Stimulated activated memory B cell treated with anti-CD40 and anti-IgM and Interleukin-4, amounts not matched to agents 10 μg/mL and 1 μg/mL and 100 μg/mL, for 72 hours (primary cell): ENCODE results near the gene ITGA2B.

Source experiments
- ATAC-seq: fragments of 150-1000 bp; cut with Tn5 transposase; 2 replicates; pipeline ENCODE4 v1.10.0; 2021
- H3K27ac Mint-ChIP-seq: one replicate; pipeline ENCODE4 v1.8.0; 2022; ENCODE audit warnings: mild to moderate bottlenecking, mixed read lengths
- H3K27me3 Mint-ChIP-seq: one replicate; pipeline ENCODE4 v1.8.0; 2022; ENCODE audit warnings: mixed read lengths
- H3K36me3 Mint-ChIP-seq: one replicate; pipeline ENCODE4 v1.8.0; 2022; ENCODE audit warnings: mixed read lengths
- H3K4me1 Mint-ChIP-seq: one replicate; pipeline ENCODE4 v1.8.0; 2022; ENCODE audit warnings: mixed read lengths
- H3K4me3 Mint-ChIP-seq: one replicate; pipeline ENCODE4 v1.8.0; 2022; ENCODE audit warnings: mild to moderate bottlenecking, moderate library complexity, mixed read lengths
- H3K9me3 Mint-ChIP-seq: one replicate; pipeline ENCODE4 v1.8.0; 2022; ENCODE audit warnings: mixed read lengths

The ITGA2B gene

DNA sequence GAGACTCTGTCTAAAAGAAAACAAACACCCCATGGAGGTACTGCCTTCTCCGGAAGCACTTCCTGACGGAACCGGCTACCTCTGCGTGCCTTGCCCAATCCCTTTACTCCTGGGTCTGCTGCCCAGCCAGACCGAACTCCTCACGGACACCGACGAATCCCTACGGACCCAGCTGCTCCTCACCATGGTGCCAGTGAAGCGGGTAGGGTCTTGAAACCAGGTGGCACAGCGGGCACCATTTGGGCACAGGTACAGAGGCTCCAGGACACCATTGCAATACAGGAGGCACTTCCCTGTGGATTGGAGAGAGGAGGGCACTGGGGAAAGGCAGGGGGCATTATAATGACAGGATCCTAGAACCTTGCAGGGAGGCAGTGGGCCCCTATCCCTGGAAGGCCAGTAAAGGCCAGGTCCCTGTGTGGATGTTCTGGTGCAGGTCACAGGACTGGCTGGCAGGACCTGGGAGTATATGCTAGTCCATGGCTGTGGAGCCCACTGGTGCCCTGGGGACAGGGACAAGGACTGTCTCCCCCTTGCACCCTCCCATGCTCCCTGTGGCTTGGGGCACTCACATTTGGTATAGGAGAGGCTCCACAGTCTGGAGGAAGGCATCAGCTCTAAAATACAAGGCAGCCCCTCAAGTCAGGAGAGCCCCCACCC lies 67.1 kb downstream of the ITGA2B start:
- H3K27ac Mint-ChIP-seq = no peak overlapping the region
- H3K9me3 Mint-ChIP-seq = no peaks in the 10 kb centered on the region
- no peak overlapping the region for H3K4me3 Mint-ChIP-seq
- H3K4me1 Mint-ChIP-seq = peaks cover 51% of the 10 kb centered on the region
- ATAC-seq = no peak
- H3K27me3 Mint-ChIP-seq = peaks cover 15% of the 10 kb centered on the region
- H3K36me3 Mint-ChIP-seq = peaks cover 41% of the 10 kb centered on the region
